ENCODE data around the gene MPP4. TPM values are rescaled to one million over a fixed set of nuclear protein-coding genes. Genes with fewer than 3 reads are reported as not detected.

Gene MPP4
- total RNA-seq (2022; extraction: Qiagen RNA extraction; ENCODE audit: low read depth) = 0.08 TPM in 2 of 5 replicates, not detected in the others

GRCh38 chr2:201698588-201699226 is at the start of gene MPP4:
Gene MPP4, minus strand, starts transcription at chr2:201698644. Its CDS starts 4,690 bp downstream, at chr2:201693954.

GRCh38 chr2:201643216-201643890 is 55.1 kb downstream of the MPP4 start, which contains the start of gene TMEM237:
Gene TMEM237, minus strand, starts transcription at chr2:201643503. Its CDS starts 103 bp downstream, at chr2:201643400.

Other genes with a start within 250 kb of the MPP4 start
- gene TRAK2, start 247.2 kb downstream of the MPP4 start, total RNA-seq (2022; extraction: Qiagen RNA extraction; ENCODE audit: low read depth) = 12.0 to 17.1 TPM (median 14.2 TPM) in 5 replicates
- gene STRADB, start 246.9 kb downstream of the MPP4 start, total RNA-seq (2022; extraction: Qiagen RNA extraction; ENCODE audit: low read depth) = 19.9 to 24.3 TPM (median 23.2 TPM) in 5 replicates
- gene TMEM237, start 55.1 kb downstream of the MPP4 start, total RNA-seq (2022; extraction: Qiagen RNA extraction; ENCODE audit: low read depth) = 18.4 to 23.4 TPM (median 21.1 TPM) in 5 replicates
- 11.9 to 14.0 TPM (median 12.6 TPM) in 5 replicates for gene ALS2, start 82.3 kb upstream of the MPP4 start, total RNA-seq (2022; extraction: Qiagen RNA extraction; ENCODE audit: low read depth)
- not detected in 5 replicates for gene CDK15, start 107.9 kb upstream of the MPP4 start, total RNA-seq (2022; extraction: Qiagen RNA extraction; ENCODE audit: low read depth)